GM19193 (cell line): ENCODE data around the gene HDHD5.

Experiments used
- POLR2A ChIP-seq: IDR thresholded peaks from 4 replicates; pipeline ENCODE4 v1.6.1; 2011; ENCODE audit not compliant: insufficient read depth, insufficient read length; ENCODE audit errors: extremely low read depth

The HDHD5 gene

GRCh38 chr22:17137861-17138425, 21.1 kb downstream of the HDHD5 start:
- no peak for TF ChIP-seq POLR2A

DNA sequence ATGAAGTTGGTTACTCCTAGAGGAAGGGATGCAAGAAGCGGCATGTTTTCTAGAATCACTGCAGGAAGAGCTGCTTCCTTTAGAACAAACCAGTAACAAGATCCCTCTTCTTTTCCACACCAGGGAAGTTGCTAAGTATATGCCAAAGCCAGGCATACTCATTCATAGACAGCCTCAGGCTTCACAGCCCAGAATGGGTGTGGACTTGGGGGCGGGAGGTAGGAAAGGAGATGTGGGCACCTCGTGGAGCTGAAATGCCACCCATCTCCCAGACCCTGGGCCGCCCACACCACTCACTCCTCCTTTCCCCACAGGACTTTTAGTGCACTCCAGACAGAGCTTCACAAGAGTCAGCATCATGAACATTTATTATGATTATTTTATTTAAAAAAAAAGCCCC, 21.9 kb downstream of the HDHD5 start:
- TF ChIP-seq POLR2A = no peak

- TF ChIP-seq POLR2A = no peak
Measured at GRCh38 chr22:17135153-17135760, 23.8 kb downstream of the HDHD5 start.

GRCh38 chr22:17133137-17133536, 25.9 kb downstream of the HDHD5 start:
- no peak for TF ChIP-seq POLR2A

DNA sequence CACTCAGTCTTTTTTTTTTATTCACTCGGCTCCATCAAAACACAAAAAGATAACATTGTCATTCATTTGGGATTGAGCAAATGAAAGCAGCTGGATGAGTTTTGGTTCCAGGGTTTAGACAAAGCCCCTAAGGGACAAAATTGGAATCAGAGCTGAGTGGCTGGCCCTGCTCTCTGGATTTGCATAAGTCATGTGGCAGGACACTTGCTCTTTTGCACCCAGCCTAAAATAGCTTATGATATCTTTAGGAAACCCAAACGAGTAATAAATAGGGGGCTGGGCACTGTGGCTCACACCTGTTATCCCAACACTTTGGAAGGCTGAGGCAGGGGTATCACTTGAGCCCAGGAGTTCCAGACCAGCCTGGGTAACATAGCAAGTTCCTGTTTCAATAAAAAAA, 27.0 kb downstream of the HDHD5 start:
- TF ChIP-seq POLR2A = no peak

GRCh38 chr22:17131686-17132085, 27.4 kb downstream of the HDHD5 start:
- no peak for TF ChIP-seq POLR2A

DNA sequence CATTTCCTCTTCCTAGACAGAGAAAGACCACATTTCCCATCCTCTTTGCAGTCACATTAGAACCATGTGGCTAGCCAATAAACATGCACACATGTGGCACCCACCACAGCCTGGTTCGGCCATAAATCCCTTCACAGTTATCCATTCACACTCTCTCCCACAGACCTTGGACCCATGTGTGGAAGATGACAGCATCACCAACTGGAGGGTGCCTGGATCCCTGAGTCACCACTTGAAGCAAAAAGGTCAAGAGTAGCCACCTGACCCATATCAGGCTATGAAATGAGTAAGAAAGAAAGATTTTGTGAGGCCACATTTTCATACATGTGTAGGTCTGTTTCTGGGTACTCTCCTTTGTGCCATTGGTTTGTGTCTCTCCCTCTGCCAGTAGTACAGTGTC, 28.9 kb downstream of the HDHD5 start:
- TF ChIP-seq POLR2A = no peak

DNA sequence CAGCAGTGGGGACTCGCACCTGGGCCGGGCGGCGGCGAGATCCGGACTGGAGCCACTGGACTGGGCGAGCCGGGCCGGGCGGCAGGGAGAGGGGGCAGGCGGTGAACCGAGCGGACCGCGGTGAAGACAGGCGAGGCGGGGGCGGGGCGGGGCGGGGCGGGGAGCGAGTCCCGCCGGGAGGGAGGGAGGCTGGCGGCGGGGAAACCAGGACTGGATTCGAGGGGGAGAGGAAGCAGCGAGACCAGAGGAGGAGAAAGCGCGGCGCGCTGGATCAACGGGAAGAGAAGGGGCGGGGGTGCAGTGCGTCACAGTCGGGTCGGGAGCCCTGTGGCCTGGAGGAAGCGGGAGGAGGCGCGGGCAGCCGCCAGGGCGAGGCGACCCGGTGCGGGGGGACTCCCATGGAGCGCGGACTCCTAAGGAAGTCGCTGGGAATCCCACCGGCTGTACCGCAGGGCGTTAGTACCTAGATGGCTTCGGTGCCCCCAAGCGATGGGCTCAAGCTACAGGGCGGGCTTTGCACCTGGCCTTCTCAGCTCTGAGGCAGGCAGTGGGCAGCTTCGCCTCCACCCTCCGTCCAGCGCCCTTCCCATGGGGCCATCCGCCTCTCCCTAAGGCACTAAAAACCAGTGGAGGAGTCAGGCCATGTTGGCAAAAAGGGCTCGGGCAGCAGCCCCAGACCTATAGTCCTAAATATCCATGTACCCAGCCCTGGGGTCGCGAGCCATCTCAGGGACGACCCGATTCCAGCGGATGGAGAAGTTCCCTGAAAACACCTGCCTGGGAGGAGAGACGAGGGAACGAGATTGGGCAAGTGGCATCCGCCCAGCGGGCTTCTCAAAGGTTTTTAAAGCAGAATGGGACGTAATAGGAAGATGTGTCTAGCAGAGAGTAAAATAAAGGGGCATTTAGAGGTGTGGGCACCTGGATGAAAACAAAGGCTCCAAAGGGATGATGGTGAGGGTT, 37.6 kb downstream of the HDHD5 start, which contains the start of gene TMEM121B:
Gene TMEM121B, minus strand, starts transcription at position 128 of the 963 bp plus-strand sequence. CDS start 233 bp downstream, outside the sequence.
- no peak for TF ChIP-seq POLR2A

- TF ChIP-seq POLR2A = no peak
Measured at GRCh38 chr22:17120711-17121232, 38.3 kb downstream of the HDHD5 start.

DNA sequence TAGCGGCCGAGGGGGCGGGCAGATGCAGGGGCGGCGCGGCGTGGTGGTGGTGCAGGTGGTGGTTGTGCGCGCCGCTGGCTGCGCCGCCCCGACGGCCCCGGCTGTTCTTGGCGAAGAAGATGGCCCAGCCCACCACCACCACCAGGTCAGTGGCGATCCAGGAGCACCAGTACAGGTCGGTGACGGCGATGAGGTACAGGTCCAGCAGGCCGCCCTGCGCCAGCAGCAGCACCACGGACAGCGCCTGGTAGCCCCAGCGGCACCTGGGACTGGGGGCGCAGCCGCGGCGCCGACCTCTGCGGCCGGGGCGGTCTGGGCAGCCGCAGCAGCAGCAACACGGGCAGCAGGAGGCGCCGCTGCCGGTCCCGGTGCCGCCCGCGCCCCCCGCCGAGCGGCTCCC, 38.8 kb downstream of the HDHD5 start:
- no peak for TF ChIP-seq POLR2A

DNA sequence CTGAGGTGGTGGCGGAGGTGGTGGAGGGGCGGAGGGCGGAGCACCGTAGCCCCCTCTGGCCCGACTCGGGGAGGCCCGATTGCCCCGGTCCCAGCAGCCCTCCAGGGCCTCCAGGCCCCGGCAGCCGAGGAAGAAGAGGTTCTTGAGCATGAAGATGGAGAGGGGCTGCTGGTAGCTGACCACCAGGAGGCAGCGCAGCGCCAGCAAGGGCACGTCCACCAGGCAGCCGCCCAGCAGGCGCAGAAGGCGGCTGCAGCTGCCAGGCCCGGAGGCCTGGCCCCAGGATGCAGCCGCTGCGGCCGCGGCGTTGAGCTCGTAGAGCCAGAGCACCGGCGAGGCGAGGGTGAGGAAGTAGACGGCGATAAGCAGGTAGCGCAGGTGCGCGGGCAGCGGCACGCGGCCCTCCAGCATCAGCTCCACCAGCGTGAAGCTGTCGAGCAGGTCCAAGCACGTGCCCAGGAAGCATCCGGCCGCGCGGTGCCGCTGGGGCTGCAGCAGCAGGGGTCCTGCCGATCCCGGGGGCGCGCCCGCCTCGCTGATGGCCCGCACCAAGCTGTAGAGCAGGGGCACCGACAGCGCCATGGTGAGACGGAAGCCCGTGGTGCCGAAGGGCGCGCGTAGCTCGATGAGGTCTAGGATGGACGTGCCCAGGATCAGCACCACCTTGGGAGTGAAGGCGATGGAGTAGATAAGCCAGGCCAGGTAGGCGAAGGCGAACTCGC, 39.4 kb downstream of the HDHD5 start:
- TF ChIP-seq POLR2A = no peak

DNA sequence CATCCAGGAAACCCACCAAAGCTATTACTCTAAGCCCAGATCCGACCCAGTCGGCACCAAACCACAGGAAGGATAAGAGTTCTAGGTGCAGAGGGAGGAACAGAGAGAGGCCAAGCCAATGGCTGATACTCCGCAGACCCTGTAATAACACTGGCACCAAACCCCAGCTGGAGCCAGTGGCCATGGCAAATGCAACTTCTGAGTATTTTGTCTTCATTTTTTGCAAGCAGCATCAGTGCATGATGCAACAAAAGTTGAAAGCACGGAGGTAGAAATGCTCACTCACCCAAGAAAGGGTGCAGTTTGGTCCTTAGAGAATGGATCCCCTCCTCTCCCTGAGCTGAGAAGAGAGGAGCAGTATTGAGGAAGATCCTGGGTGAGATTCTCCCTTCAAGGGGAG, 40.7 kb downstream of the HDHD5 start:
- TF ChIP-seq POLR2A = no peak

GRCh38 chr22:17117890-17118289, 41.2 kb downstream of the HDHD5 start:
- TF ChIP-seq POLR2A = no peak

DNA sequence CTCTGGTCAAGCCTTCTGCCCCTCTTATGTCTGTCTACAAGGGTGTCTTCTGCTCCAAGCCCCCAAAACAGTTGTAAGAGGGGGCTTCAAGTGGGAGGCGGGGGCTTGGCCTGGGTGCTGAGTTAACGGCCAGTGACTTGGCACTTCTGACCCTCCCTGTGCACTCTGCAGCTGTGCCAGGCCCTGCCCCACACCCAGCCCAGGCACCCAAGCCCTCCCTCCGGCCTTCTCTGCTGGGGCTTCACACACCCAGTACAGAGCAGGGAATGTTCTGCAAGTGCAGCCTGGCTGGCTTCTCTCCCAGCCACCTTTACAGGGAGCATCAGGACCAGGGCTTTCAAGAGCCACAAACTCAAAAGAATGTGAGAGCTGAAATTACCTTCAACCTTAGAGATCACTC, 41.7 kb downstream of the HDHD5 start:
- no peak for TF ChIP-seq POLR2A
